H9 (cell line): ENCODE results near the gene CCM2. TPM values are rescaled to one million over a fixed set of nuclear protein-coding genes. Genes with fewer than 3 reads are reported as not detected.

Experiments used
- DNase-seq: peaks from one replicate; pipeline ENCODE4 v3.0.0-alpha.2; 2017
- H2AFZ ChIP-seq: one replicate; pipeline ENCODE4 v1.6.1; 2013; ENCODE audit warnings: mild to moderate bottlenecking, low read length, control low read depth, moderate library complexity
- H2AK5ac ChIP-seq: 2 replicates; pipeline ENCODE4 v1.6.1; 2013; ENCODE audit warnings: low read length, control low read depth, mixed read lengths; ENCODE audit not compliant: insufficient read length
- H2BK120ac ChIP-seq: one replicate; pipeline ENCODE4 v1.6.1; 2013; ENCODE audit warnings: low read depth, mild to moderate bottlenecking, low read length, control low read depth, inconsistent platforms; ENCODE audit not compliant: poor library complexity, severe bottlenecking
- H2BK12ac ChIP-seq: 2 replicates; pipeline ENCODE4 v1.6.1; 2013; ENCODE audit warnings: low read length, control low read depth, mixed read lengths, low read depth; ENCODE audit not compliant: insufficient read length
- H2BK15ac ChIP-seq: 2 replicates; pipeline ENCODE4 v1.6.1; 2013; ENCODE audit warnings: low read depth, low read length, control low read depth
- H2BK20ac ChIP-seq: one replicate; pipeline ENCODE4 v1.6.1; 2013; ENCODE audit warnings: low read depth, mild to moderate bottlenecking, low read length, control low read depth, inconsistent platforms; ENCODE audit not compliant: poor library complexity, severe bottlenecking
- H2BK5ac ChIP-seq: 2 replicates; pipeline ENCODE4 v1.6.1; 2013; ENCODE audit warnings: low read length, control low read depth, mixed read lengths; ENCODE audit not compliant: insufficient read length
- H3K14ac ChIP-seq: 2 replicates; pipeline ENCODE4 v1.6.1; 2013; ENCODE audit warnings: low read length, control low read depth; ENCODE audit not compliant: insufficient read depth
- H3K18ac ChIP-seq: 2 replicates; pipeline ENCODE4 v1.6.1; 2013; ENCODE audit warnings: low read depth, mild to moderate bottlenecking, mixed read lengths, low read length, control low read depth; ENCODE audit not compliant: insufficient read length
- H3K23ac ChIP-seq: 2 replicates; pipeline ENCODE4 v1.6.1; 2013; ENCODE audit warnings: low read length, control low read depth, mixed read lengths, low read depth; ENCODE audit not compliant: insufficient read length
- H3K23me2 ChIP-seq: 2 replicates; pipeline ENCODE4 v1.6.1; 2013; ENCODE audit warnings: low read depth, mild to moderate bottlenecking, mixed read lengths, low read length, control low read depth; ENCODE audit not compliant: insufficient read length, poor library complexity, severe bottlenecking
- H3K27ac ChIP-seq: 2 replicates; pipeline ENCODE4 v1.5.1; 2013; ENCODE audit warnings: low read length, control low read depth, mixed read lengths, low read depth; ENCODE audit not compliant: insufficient read length
- H3K27me3 ChIP-seq: 2 replicates; pipeline ENCODE4 v1.6.1; 2013; ENCODE audit warnings: low read length, control low read depth, inconsistent platforms; ENCODE audit not compliant: insufficient read depth
- H3K4ac ChIP-seq: 2 replicates; pipeline ENCODE4 v1.6.1; 2013; ENCODE audit warnings: low read depth, mild to moderate bottlenecking, control low read depth, inconsistent platforms, low read length, moderate library complexity
- H3K4me1 ChIP-seq: 2 replicates; pipeline ENCODE4 v1.6.1; 2013; ENCODE audit warnings: low read length, control low read depth, inconsistent platforms; ENCODE audit not compliant: insufficient read depth
- H3K4me2 ChIP-seq: 2 replicates; pipeline ENCODE4 v1.6.1; 2013; ENCODE audit warnings: low read length, control low read depth, mixed read lengths; ENCODE audit not compliant: insufficient read length, insufficient read depth
- H3K56ac ChIP-seq: 2 replicates; pipeline ENCODE4 v1.6.1; 2013; ENCODE audit warnings: low read depth, mild to moderate bottlenecking, mixed read lengths, low read length, control low read depth; ENCODE audit not compliant: insufficient read length
- H3K79me1 ChIP-seq: 2 replicates; pipeline ENCODE4 v1.6.1; 2013; ENCODE audit warnings: low read depth, mild to moderate bottlenecking, moderate library complexity, low read length, control low read depth, inconsistent platforms; ENCODE audit not compliant: insufficient read depth, poor library complexity, severe bottlenecking
- H3K79me2 ChIP-seq: 2 replicates; pipeline ENCODE4 v1.6.1; 2013; ENCODE audit warnings: low read length, control low read depth, inconsistent platforms; ENCODE audit not compliant: insufficient read depth
- H3K9ac ChIP-seq: 2 replicates; pipeline ENCODE4 v1.6.1; 2013; ENCODE audit warnings: low read length, control low read depth, mixed read lengths; ENCODE audit not compliant: insufficient read length; ENCODE audit errors: extremely low read depth
- H3K9me3 ChIP-seq: one replicate; pipeline ENCODE4 v1.6.1; 2013; ENCODE audit warnings: low read depth, low read length, inconsistent platforms; ENCODE audit not compliant: control insufficient read depth
- H3T11ph ChIP-seq: one replicate; pipeline ENCODE4 v1.6.1; 2013; ENCODE audit warnings: mild to moderate bottlenecking, low read length, control low read depth, inconsistent platforms
- H4K20me1 ChIP-seq: one replicate; pipeline ENCODE4 v1.6.1; 2013; ENCODE audit not compliant: control insufficient read depth, insufficient read length, insufficient read depth
- H4K5ac ChIP-seq: 2 replicates; pipeline ENCODE4 v1.6.1; 2013; ENCODE audit warnings: low read depth, mild to moderate bottlenecking, mixed read lengths, low read length, control low read depth; ENCODE audit not compliant: insufficient read length
- H4K8ac ChIP-seq: replicated peaks from 2 replicates; pipeline ENCODE4 v1.6.1; 2013; ENCODE audit warnings: low read length, control low read depth, mixed read lengths, low read depth; ENCODE audit not compliant: insufficient read length
- H4K91ac ChIP-seq: 2 replicates; pipeline ENCODE4 v1.6.1; 2013; ENCODE audit warnings: low read depth, mild to moderate bottlenecking, moderate library complexity, mixed read lengths, low read length, control low read depth; ENCODE audit not compliant: insufficient read length
- H3K27ac Mint-ChIP-seq, 3 experiments: 2 replicates in 2 of 3; 3 replicates in 1 of 3; pipeline ENCODE4 v1.8.0; 2020 to 2021; ENCODE audit warnings: mixed read lengths in 3 of 3, mild to moderate bottlenecking in 1 of 3, moderate library complexity in 1 of 3
- H3K27me3 Mint-ChIP-seq: 2 replicates; pipeline ENCODE4 v1.8.0; 2021; ENCODE audit warnings: low read depth, mild to moderate bottlenecking, moderate library complexity, mixed read lengths
- H3K36me3 Mint-ChIP-seq, 3 experiments: 2 replicates in 2 of 3; 3 replicates in 1 of 3; pipeline ENCODE4 v1.8.0; 2020 to 2021; ENCODE audit warnings: low read depth in 3 of 3, mixed read lengths in 3 of 3; ENCODE audit not compliant: insufficient read depth in 1 of 3
- H3K4me1 Mint-ChIP-seq, 2 experiments: 2 replicates each; pipeline ENCODE4 v1.8.0; 2020; ENCODE audit warnings: mixed read lengths in 2 of 2
- H3K4me3 Mint-ChIP-seq, 2 experiments: 2 replicates in 1 of 2; 3 replicates in 1 of 2; pipeline ENCODE4 v1.8.0; 2020 to 2021; ENCODE audit warnings: mild to moderate bottlenecking in 2 of 2, mixed read lengths in 2 of 2, moderate library complexity in 1 of 2
- H3K9me3 Mint-ChIP-seq, 2 experiments: 2 replicates in 1 of 2; 3 replicates in 1 of 2; pipeline ENCODE4 v1.8.0; 2020; ENCODE audit warnings: mild to moderate bottlenecking in 2 of 2, mixed read lengths in 2 of 2, moderate library complexity in 1 of 2
- WGBS: extraction: QIAGEN DNeasy Blood & Tissue Kit; methylation state at CpG from one replicate; pipeline ENCODE4 v1.1.7; 2013; ENCODE audit warnings: missing lambda C conversion rate, low lambda C conversion rate, mixed read lengths; ENCODE audit not compliant: insufficient read length; ENCODE audit errors: extremely low coverage; 5-methylcytosine and 5-hydroxymethylcytosine counted together
- total RNA-seq: library from RNA; stranded (reverse); gene quantifications from 2 replicates; pipeline ENCODE4 v1.2.1, GENCODE V29; 2021
- TF ChIP-seq, protein P1 (sequence below): fragments of 200-600 bp; sonication (generic); conservative IDR thresholded peaks from 3 replicates; pipeline ENCODE4 v1.8.0; 2021; ENCODE audit warnings: antibody characterized with exemption, mild to moderate bottlenecking

Gene CCM2
- total RNA-seq, 1 experiment from 2014 or later: 30.4 TPM

DNA sequence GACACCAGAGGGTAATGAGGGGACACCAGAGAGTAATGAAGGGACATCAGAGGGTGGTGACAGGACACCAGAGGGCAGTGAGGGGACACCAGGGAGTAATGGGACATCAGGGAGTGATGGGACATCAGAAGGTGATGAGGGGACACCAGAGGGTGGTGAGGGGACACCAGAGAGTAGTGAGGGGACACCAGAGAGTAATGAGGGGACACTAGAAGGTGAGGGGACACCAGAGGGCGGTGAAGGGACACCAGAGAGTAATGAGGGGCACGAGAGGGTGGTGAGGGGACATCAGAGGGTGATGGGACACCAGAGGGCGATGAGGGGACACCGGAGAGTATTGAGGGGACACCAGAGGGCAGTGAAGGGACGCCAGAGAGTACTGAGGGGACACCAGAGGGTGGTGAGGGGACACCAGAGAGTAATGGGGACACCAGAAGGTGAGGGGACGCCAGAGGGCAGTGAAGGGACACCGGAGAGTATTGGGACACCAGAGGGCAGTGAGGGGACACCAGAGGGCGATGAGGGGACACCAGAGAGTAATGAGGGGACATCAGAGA, 78.2 kb downstream of the CCM2 start:
- H4K5ac ChIP-seq: no peak overlapping the region
- no peak overlapping the region for H2BK20ac ChIP-seq
- no peaks in the 10 kb centered on the region for H3K23me2 ChIP-seq
- H3K18ac ChIP-seq: no peak overlapping the region
- H3K4me2 ChIP-seq: no peak overlapping the region
- H2AFZ ChIP-seq: no peak overlapping the region
- Mint-ChIP-seq H3K27ac (no peak overlapping the region; a peak in 1 of 7 replicates), H3K27me3 (peaks cover 4% of the 10 kb centered on the region; the same call in 1 of the 2 replicates), H3K4me1 (peaks cover 0 to under 1% of the 10 kb centered on the region in 2 experiments; a peak in 1 of 4 replicates), H3K9me3 (peaks cover 0 to 3% of the 10 kb centered on the region in 2 experiments; a peak in 3 of 5 replicates), H3K4me3 (peak overlapping the region in 1 of 2 experiments; percentile 48; a peak in 1 of 5 replicates), H3K36me3 (peaks cover 3 to 38% (median 17%) of the 10 kb centered on the region in 3 experiments; a peak in 6 of 7 replicates)
- H3K4ac ChIP-seq: no peak overlapping the region
- H3K23ac ChIP-seq: no peak overlapping the region
- H2BK5ac ChIP-seq: no peak overlapping the region
- H3K4me1 ChIP-seq: no peaks in the 10 kb centered on the region
- H3K14ac ChIP-seq: no peak overlapping the region
- H3K79me2 ChIP-seq: no peaks in the 10 kb centered on the region
- H2BK120ac ChIP-seq: no peak overlapping the region
- no peak overlapping the region for H4K8ac ChIP-seq
- peak; percentile 29 for DNase-seq
- H3K79me1 ChIP-seq: no peaks in the 10 kb centered on the region
- no peak overlapping the region for H4K91ac ChIP-seq
- H3K27me3 ChIP-seq: no peaks in the 10 kb centered on the region
- no peaks in the 10 kb centered on the region for H3K9me3 ChIP-seq
- WGBS: no CpG with 5 or more reads among the region's 8 CpGs
- no peak overlapping the region for H3T11ph ChIP-seq
- H3K27ac ChIP-seq: no peak overlapping the region
- H2BK15ac ChIP-seq: no peak overlapping the region
- H2AK5ac ChIP-seq: no peak overlapping the region
- no peak overlapping the region for H2BK12ac ChIP-seq
- TF ChIP-seq, protein P1, sequence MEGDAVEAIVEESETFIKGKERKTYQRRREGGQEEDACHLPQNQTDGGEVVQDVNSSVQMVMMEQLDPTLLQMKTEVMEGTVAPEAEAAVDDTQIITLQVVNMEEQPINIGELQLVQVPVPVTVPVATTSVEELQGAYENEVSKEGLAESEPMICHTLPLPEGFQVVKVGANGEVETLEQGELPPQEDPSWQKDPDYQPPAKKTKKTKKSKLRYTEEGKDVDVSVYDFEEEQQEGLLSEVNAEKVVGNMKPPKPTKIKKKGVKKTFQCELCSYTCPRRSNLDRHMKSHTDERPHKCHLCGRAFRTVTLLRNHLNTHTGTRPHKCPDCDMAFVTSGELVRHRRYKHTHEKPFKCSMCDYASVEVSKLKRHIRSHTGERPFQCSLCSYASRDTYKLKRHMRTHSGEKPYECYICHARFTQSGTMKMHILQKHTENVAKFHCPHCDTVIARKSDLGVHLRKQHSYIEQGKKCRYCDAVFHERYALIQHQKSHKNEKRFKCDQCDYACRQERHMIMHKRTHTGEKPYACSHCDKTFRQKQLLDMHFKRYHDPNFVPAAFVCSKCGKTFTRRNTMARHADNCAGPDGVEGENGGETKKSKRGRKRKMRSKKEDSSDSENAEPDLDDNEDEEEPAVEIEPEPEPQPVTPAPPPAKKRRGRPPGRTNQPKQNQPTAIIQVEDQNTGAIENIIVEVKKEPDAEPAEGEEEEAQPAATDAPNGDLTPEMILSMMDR: no peak
- H3K9ac ChIP-seq: no peak overlapping the region
- no peak overlapping the region for H3K56ac ChIP-seq
- H4K20me1 ChIP-seq: no peaks in the 10 kb centered on the region
